Measurements from ENCODE around the gene PCDHGB7.
"Not testable (repeated sequence)": the region's sequence is repeated elsewhere in the genome, so short reads cannot be mapped to it uniquely, and the experiment has no call there.

The PCDHGB7 gene
- total RNA-seq, result 0 to 0.54 (median 0.23) reads per million in 4 experiments

DNA sequence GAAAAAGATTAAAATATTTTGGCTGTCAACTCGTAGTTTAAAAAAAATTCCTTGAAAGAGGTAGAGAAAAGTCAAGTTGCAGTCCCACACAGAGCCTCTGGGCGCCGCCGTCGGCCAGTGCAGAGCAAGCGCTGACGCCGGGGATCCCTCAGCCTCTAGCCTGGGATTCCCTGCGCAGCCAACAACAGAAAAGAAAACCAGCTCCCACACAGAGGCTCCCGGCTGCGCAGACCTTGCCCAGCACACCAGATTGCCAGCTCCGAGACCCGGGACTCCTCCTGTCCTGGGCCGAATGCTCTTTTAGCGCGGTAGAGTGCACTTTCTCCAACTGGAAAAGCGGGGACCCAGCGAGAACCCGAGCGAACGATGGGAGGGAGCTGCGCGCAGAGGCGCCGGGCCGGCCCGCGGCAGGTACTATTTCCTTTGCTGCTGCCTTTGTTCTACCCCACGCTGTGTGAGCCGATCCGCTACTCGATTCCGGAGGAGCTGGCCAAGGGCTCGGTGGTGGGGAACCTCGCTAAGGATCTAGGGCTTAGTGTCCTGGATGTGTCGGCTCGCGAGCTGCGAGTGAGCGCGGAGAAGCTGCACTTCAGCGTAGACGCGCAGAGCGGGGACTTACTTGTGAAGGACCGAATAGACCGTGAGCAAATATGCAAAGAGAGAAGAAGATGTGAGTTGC lies at the start of gene PCDHGB7:
Gene PCDHGB7, plus strand, starts transcription at position 184 of the 679 bp plus-strand sequence. Its CDS starts 183 bp downstream, at position 367.
- not testable (repeated sequence) for DNase-seq

GRCh38 chr5:141369994-141370848 lies 47.3 kb upstream of the PCDHGB7 start, which contains the start of gene PCDHGB3:
TSS of gene PCDHGB3 (plus strand) at chr5:141370242. CDS start at chr5:141370395, 153 bp downstream.
- no peak for DNase-seq

DNA sequence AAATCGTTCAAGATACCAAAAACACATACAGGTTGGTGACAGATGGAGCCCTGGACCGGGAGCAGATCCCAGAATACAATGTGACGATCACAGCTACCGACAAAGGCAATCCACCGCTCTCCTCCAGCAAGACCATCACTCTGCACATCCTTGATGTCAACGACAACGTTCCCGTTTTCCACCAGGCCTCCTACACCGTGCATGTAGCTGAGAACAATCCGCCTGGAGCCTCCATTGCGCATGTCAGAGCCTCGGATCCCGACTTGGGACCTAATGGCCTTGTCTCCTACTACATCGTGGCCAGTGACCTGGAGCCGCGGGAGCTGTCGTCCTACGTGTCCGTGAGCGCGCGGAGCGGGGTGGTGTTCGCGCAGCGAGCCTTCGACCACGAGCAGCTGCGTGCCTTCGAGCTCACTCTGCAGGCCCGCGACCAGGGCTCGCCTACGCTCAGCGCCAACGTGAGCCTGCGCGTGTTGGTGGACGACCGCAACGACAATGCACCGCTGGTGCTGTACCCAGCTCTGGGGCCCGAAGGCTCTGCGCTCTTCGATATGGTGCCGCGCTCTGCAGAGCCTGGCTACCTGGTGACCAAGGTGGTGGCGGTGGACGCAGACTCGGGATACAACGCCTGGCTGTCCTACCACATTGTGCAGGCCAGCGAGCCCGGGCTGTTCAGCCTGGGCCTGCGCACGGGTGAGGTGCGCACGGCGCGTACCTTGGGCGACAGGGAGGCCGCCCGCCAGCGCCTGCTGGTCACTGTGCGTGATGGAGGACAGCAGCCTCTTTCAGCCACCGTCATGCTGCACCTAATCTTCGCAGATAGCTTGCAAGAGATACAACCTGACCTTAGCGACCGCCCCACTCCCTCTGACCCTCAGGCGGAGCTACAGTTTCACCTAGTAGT lies 45.7 kb upstream of the PCDHGB7 start:
- no peak for DNase-seq

DNA sequence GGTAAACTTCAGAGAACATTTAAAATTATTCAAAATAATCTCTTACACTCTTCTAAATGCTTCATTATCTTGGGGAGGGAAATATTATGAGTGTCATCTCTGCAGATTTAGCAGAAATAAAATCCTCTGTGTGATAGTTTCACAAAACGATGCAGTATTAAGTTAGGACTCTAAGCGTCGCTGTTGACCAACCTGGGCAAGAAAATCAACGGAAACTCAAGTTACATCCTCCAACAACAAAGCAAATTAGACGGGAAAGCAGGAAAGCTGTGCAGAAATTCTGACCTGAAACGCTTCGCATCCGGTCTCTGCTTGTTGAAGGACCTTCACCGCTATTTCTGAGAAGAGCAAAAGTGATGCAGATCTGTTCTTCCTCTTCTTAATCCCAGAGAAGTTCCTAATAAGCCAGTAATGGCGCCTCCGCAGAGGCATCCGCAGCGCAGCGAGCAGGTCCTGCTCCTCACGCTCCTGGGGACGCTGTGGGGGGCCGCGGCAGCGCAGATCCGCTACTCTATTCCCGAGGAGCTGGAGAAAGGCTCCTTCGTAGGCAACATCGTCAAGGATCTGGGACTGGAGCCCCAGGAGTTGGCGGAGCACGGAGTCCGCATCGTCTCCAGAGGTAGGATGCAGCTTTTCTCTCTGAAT lies 43.7 kb upstream of the PCDHGB7 start, which contains the start of gene PCDHGA6:
Gene PCDHGA6, plus strand, starts transcription at position 219 of the 645 bp plus-strand sequence. Its CDS starts 193 bp downstream, at position 412.
- DNase-seq, result no peak

- no peak for DNase-seq
Observed at GRCh38 chr5:141374627-141375026, 42.9 kb upstream of the PCDHGB7 start.

DNA sequence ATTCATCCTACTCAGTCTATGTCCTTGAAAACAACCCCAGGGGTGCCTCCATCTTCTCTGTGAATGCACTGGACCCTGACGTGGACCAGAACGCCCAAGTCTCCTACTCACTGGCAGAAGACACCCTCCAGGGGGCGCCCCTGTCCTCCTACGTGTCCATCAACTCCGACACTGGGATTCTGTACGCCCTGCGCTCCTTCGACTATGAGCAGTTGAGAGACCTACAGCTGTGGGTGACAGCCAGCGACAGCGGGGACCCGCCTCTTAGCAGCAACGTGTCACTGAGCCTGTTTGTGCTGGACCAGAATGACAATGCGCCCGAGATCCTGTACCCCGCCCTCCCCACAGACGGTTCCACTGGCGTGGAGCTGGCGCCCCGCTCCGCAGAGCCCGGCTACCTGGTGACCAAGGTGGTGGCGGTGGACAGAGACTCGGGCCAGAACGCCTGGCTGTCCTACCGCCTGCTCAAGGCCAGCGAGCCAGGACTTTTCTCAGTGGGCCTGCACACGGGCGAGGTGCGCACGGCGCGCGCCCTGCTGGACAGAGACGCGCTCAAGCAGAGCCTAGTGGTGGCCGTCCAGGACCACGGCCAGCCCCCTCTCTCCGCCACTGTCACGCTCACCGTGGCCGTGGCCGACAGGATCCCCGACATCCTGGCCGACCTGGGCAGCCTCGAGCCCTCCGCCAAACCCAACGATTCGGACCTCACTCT lies 41.9 kb upstream of the PCDHGB7 start:
- not testable (repeated sequence) for DNase-seq

DNA sequence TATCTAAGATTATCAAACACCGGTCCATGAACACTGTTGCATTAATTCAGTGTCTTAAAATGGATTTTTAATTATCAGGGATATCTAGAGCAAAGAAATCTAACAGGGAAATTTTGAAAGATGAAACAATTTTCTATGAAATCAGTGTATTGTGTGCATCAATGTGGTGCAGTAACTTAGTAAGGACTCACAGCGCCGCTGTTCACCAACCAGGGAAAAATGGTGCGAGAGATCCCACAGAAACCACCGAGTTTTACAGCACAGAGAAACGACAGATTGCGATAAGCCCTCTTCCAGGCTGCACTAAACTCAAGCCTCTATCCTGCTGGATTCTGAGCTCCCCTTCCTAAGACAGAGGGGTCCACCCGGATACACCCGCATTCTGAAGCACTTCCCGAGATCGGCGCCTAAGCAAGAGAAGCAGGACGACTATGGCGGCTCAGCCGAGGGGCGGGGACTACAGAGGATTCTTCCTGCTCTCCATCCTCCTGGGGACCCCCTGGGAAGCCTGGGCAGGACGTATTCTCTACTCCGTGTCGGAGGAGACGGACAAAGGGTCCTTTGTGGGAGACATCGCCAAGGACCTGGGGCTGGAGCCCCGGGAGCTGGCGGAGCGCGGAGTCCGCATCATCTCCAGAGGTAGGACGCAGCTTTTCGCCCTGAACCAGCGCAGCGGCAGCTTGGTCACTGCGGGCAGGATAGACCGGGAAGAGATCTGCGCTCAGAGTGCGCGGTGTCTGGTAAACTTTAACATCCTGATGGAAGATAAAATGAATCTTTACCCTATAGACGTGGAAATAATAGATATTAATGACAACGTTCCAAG lies 34.8 kb upstream of the PCDHGB7 start, which contains the start of gene PCDHGA7:
Gene PCDHGA7, plus strand, starts transcription at position 274 of the 826 bp plus-strand sequence. Its CDS starts 158 bp downstream, at position 432.
- DNase-seq, result no peak

DNA sequence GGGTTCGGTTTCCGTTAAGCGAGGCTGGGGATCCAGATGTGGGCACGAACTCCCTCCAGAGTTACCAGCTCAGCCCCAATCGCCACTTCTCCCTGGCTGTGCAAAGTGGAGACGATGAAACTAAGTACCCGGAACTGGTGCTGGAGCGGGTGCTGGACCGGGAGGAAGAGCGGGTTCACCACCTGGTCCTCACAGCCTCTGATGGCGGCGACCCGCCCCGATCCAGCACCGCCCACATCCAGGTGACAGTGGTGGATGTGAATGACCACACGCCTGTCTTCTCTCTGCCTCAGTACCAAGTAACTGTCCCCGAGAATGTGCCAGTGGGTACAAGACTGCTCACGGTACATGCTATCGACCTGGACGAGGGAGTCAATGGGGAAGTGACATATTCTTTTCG lies 34.1 kb upstream of the PCDHGB7 start:
- no peak for DNase-seq

GRCh38 chr5:141384471-141385267 lies 32.8 kb upstream of the PCDHGB7 start:
- no peak for DNase-seq

DNA sequence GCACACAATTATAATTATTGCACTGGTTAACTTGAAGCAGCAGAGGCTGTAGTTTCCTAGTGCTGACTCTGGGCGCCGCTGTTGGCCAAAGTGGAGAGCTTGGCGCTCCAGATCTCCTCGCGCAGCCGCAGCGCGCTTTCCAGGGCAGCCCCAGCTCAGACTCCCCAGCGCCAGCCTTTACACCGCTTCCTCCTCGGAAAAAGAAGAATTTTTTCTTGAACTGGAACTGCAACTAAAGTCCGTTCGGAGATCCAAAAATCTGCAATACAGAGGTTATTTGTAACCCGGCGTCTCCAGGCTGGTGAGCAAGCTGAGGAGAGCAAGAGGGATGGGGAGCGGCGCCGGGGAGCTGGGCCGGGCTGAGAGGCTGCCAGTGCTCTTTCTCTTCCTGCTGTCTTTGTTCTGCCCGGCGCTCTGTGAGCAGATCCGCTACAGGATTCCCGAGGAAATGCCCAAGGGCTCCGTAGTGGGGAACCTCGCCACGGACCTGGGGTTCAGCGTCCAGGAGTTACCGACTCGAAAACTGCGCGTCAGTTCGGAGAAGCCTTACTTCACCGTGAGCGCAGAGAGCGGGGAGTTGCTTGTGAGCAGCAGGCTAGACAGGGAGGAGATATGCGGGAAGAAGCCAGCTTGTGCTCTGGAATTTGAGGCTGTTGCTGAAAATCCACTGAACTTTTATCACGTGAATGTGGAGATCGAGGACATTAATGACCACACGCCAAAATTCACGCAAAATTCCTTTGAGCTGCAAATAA lies 29.7 kb upstream of the PCDHGB7 start, which contains the start of gene PCDHGB4:
Gene PCDHGB4, plus strand, starts transcription at position 142 of the 755 bp plus-strand sequence. Its CDS starts 187 bp downstream, at position 329.
- DNase-seq, result not testable (repeated sequence)

DNA sequence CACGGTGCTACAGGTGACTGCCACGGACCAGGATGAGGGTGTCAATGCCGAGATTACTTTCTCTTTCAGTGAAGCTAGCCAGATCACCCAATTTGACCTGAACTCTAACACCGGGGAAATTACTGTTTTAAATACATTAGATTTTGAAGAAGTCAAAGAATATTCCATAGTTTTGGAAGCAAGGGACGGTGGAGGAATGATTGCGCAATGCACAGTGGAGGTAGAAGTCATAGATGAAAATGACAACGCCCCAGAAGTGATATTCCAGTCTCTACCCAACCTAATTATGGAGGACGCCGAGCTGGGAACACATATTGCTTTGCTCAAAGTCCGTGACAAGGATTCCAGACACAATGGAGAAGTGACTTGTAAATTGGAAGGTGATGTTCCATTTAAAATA lies 28.8 kb upstream of the PCDHGB7 start:
- DNase-seq, result no peak

GRCh38 chr5:141389153-141390042 lies 28.1 kb upstream of the PCDHGB7 start:
- no peak for DNase-seq

DNA sequence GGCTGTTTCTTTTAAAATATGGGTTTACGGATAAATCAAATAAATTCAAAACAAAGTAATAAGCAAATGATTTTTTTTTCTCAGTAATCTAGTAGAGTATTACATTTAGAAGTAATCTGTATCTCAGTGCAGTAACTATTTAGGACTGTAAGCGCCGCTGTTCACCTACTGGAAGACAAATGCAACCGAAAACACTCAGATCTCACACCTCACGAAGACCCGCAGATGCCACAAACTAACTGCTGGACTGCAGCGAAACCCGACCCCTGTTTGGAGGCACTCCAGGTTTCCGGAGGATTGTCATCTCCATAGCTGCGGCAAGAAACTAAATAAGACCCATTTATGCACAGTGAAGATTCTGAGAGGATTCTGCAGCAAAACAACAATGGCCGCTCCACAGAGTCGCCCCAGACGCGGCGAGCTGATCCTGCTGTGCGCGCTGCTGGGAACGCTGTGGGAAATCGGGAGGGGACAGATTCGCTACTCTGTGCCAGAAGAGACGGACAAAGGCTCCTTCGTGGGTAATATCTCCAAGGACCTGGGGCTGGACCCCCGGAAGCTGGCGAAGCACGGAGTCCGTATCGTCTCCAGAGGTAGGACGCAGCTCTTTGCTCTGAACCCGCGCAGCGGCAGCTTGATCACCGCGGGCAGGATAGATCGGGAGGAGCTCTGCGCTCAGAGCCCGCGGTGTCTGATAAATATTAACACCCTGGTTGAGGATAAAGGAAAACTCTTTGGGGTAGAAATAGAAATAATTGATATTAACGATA lies 24.9 kb upstream of the PCDHGB7 start, which contains the start of gene PCDHGA8:
Gene PCDHGA8, plus strand, starts transcription at position 205 of the 770 bp plus-strand sequence. Its CDS starts 181 bp downstream, at position 386.
- DNase-seq, result no peak

- no peak for DNase-seq
Observed at GRCh38 chr5:141393267-141393666, 24.2 kb upstream of the PCDHGB7 start.

GRCh38 chr5:141394401-141395187 lies 22.9 kb upstream of the PCDHGB7 start:
- DNase-seq, result not testable (repeated sequence)
